ENCODE data around the gene KCNK7.

KCNK7 gene

DNA sequence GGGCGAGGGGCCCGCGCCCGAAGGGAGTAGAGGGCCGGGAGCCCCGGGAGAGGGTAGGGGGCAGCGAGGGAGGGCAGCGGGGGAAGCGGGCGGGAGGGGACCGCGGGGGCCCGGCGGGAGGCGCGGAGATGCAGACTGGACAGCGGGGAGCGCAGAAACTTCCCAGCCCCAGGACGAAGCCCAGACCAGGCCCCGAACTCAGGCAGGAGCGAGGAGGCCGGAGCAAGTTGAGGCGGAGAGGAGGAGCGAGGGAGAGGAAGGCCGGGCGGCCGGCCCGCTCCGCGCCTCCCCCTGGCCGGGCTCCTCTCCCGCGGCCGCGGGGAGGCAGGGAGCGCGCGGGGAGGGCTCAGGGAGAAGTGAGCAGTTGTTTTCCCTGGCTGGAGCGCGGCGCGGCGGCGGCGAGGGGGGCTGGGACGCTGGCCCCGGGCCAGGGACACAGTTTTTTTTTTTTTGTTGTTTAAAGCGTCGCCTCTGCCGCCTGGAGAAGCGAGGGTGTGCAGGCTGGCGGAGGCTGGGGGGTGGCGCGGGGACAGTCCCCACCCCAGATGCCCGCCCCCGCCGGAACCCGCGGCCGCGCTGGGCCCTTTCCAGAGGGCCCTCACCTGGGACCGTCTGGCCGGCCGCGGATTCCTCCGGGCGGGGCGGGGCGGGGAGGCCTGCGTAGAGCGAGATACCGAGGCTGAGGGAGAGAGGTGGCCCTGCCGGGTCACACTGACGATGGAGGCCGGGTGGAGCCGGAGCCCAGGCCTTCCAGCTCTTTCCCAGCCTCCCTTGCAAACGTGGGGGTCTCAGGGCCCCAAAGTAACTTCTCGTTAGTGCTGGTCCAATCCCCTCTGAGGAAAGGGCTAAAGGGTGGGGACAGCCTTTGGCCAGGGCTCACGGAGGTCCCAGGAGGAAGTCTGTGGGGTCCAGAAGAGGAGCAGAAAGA, 37.3 kb downstream of the KCNK7 start, which contains the start of gene LTBP3:
LTBP3 (minus strand) TSS at position 358 of the 928 bp plus-strand sequence. CDS start 400 bp downstream, outside the sequence.
- no peak for DNase-seq (ENCODE audit: low read depth)
- TF ChIP-seq, protein P1, sequence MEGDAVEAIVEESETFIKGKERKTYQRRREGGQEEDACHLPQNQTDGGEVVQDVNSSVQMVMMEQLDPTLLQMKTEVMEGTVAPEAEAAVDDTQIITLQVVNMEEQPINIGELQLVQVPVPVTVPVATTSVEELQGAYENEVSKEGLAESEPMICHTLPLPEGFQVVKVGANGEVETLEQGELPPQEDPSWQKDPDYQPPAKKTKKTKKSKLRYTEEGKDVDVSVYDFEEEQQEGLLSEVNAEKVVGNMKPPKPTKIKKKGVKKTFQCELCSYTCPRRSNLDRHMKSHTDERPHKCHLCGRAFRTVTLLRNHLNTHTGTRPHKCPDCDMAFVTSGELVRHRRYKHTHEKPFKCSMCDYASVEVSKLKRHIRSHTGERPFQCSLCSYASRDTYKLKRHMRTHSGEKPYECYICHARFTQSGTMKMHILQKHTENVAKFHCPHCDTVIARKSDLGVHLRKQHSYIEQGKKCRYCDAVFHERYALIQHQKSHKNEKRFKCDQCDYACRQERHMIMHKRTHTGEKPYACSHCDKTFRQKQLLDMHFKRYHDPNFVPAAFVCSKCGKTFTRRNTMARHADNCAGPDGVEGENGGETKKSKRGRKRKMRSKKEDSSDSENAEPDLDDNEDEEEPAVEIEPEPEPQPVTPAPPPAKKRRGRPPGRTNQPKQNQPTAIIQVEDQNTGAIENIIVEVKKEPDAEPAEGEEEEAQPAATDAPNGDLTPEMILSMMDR (IDR thresholded peaks at IDR 0.05; ENCODE audit: control insufficient read depth, insufficient read depth, low read depth, low read length, missing control alignments), result no peak
- peak within 1 kb of the TSS; percentile 75 for H3K4me3 ChIP-seq (ENCODE audit: control insufficient read depth, low read depth, low read length)

DNA sequence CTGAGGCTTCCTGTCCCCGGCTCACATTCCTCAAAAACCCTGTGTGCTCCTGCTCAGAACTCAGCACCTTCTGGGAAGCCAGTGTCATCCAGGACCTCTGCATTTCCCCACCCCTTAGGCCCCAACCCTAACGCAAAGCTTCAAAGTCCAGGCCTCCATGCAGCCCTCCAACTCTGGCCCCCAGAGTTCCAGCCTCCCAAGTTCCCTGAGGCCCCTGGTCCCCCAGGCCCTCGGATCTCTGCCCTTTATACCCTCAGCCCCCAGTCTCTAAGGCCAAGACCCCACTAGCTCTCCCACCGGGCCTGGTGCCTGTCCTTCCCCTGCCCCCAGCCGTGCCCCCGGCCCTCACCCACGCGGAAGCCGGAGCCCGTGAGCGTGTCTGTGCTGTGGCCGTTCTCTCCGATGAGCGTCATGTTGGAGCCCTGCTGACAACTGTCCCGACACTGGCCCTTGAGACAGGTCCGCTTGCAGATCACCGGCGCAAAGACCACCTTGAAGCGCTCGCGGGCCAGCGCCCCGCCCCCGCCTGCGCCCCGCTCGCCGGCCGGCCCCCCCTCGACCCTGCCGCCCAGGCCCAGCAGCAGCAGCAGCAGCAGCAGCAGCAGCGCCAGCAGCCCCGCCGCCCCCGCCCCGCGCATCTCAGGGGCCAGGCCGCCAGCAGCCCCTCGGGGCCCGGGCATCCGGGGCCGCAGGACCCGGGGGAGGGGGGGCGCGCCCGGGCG, 38.2 kb downstream of the KCNK7 start:
- H3K4me3 ChIP-seq (ENCODE audit: control insufficient read depth, low read depth, low read length), result peak overlapping the region; percentile 75
- DNase-seq (ENCODE audit: low read depth), result no peak
- TF ChIP-seq, protein P1 (IDR thresholded peaks at IDR 0.05; ENCODE audit: control insufficient read depth, insufficient read depth, low read depth, low read length, missing control alignments), result no peak

DNA sequence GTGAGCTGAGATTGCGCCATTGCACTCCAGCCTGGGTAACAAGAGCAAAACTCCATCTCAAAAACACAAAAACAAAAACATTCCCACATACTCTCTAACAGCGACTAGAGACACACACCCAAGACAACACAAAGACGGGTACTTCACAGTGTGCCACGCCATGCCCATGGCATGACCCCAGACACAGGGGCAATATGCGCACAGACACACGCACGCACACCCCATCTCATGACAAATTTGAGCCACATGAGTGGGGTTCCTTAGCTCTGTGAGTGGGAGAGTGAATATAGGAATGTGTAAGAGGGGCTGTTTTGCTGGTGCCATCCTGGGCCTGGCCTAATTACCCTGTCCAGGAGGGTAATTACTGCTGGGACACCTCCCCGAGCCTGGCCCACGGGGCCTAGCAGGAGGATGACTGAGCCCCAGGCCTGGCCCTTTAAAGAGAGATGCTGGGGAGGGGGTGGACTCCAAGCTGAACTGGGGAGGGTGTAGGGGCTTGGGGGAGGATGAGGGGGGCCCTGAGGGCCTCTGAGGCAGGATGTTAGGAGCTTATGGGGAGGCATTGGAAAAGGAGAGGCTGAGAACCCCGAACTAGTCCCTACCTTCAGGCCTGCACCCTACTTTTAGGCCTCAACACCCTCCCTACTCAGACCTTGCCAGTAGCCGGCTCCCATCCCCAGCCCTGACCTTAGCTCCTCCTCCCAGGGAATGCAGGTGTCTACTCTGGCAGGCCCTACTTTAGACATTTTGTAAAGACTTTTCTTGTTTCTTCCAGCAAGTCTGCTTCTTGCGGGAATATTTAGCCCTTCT, 38.9 kb downstream of the KCNK7 start:
- H3K4me3 ChIP-seq (ENCODE audit: control insufficient read depth, low read depth, low read length), result peak overlapping the region; percentile 75
- DNase-seq (ENCODE audit: low read depth), result no peak
- TF ChIP-seq, protein P1 (IDR thresholded peaks at IDR 0.05; ENCODE audit: control insufficient read depth, insufficient read depth, low read depth, low read length, missing control alignments), result no peak

DNA sequence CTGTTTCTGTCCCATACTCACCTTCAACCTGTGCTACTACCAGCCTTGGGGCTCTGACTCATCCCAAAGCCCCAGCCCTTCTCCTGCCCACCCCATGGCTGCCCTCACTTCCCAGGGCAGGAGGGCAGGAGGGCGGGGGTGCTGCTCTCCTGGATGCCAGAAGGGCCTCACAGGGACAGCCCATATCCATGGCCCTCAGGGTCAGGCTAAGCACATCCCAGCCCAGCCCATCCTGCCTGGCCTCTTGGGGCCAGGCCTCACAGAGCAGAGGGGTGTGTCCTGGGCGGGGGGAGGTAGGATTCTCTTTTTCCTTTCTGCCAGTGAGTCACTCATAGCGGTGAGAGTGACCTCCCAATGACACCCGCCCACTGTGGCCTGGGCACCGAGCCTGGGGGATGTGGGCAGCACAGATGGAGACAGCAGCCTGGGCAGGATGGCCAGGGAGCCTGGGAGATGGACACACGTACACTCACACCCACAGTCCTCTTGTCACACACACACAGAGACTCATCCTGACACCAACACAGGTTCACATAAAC, 39.8 kb downstream of the KCNK7 start:
- TF ChIP-seq, protein P1 (IDR thresholded peaks at IDR 0.05; ENCODE audit: control insufficient read depth, insufficient read depth, low read depth, low read length, missing control alignments), result no peak
- no peak overlapping the region; the same call in none of the 2 replicates for H3K4me3 ChIP-seq (ENCODE audit: control insufficient read depth, low read depth, low read length)
- peak; percentile 64 for DNase-seq (ENCODE audit: low read depth)

DNA sequence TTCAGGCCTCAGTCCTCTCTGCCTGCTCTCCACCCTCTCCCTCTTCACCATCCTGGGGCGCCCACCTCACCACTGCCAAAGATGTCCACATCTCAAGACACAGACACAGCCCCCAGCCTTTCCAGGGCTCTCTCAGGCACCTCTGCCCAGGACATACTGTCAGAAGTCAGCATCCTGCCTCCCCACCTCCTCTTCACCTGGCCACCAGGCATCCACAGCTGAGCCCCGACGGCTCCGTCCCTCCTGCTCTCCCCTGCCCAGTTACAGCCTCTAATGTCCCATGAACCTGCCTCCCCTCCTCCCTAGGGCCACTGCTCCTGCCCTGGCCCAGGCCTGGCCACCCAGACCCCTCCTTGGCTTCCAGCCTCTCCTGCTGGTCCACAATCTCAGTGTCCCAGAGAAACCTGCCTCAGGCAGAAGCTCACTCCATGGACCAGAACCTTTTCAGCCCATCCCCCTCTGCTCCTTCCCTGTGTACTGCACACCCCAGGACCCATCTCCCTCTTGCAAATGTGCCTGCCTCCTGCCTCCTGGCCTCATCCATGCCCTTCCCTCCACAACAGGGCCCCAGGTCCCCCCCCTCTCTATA, 40.7 kb downstream of the KCNK7 start:
- H3K4me3 ChIP-seq (ENCODE audit: control insufficient read depth, low read depth, low read length), result no peak overlapping the region
- DNase-seq (ENCODE audit: low read depth), result no peak
- TF ChIP-seq, protein P1 (IDR thresholded peaks at IDR 0.05; ENCODE audit: control insufficient read depth, insufficient read depth, low read depth, low read length, missing control alignments), result no peak

Data from AG09309 (cell line).